ENCODE measurements around the gene TENM4.

TENM4 gene

DNA sequence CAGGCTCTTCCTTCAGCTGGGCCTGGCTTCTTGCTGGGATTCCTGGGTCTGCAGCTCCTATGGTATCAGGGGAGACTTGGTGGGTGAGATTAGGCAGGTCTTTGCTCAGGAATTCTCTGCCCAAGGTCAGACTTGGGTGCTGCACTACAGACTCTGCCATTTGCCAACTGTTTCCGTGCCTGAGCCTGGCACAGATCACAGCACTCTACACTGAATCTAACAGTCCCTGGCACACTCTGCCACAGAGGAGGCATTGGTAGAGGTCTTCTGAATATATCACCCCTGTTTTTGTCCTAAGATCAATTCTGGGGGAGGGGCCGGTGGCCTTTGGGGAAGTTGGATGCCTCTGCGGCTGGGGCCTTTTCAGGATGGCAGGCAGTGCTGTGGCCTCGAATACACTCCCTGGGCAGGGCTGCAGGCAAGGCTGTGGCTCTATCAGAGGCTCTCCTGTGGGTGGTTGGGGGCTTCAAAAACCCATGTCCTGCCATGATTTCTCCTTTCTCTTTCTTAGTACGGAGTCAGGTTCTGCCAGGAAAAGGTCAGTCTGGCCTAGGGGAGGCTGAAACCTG is 751.2 kb downstream of the TENM4 start:
- TF ChIP-seq, protein P1, sequence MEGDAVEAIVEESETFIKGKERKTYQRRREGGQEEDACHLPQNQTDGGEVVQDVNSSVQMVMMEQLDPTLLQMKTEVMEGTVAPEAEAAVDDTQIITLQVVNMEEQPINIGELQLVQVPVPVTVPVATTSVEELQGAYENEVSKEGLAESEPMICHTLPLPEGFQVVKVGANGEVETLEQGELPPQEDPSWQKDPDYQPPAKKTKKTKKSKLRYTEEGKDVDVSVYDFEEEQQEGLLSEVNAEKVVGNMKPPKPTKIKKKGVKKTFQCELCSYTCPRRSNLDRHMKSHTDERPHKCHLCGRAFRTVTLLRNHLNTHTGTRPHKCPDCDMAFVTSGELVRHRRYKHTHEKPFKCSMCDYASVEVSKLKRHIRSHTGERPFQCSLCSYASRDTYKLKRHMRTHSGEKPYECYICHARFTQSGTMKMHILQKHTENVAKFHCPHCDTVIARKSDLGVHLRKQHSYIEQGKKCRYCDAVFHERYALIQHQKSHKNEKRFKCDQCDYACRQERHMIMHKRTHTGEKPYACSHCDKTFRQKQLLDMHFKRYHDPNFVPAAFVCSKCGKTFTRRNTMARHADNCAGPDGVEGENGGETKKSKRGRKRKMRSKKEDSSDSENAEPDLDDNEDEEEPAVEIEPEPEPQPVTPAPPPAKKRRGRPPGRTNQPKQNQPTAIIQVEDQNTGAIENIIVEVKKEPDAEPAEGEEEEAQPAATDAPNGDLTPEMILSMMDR (IDR thresholded peaks at IDR 0.05; ENCODE audit: borderline replicate concordance, insufficient read depth, low read depth, low read length): no peak
- H3K4me3 ChIP-seq (ENCODE audit: low read depth, low read length): no peak overlapping the region

DNA sequence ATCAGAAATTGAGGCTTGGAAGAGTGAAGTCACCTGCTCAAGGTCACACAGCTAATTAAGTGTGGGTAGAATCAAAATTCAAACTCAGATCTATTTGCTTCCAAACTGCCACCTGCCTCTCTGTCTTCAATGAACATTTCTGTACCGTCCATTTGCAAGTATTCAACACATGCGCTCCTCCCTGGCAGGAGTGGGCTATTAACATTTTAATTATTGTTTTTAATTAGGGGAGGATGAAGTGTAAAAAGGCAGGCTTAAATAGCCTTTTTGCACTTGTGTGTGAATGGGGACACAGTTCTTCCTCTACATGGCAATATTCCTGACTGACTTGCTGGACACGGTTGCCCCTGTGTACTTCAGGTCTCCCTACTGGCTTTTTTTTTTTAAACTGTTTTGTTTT is 751.7 kb downstream of the TENM4 start:
- TF ChIP-seq, protein P1 (IDR thresholded peaks at IDR 0.05; ENCODE audit: borderline replicate concordance, insufficient read depth, low read depth, low read length): no peak
- no peak overlapping the region for H3K4me3 ChIP-seq (ENCODE audit: low read depth, low read length)

DNA sequence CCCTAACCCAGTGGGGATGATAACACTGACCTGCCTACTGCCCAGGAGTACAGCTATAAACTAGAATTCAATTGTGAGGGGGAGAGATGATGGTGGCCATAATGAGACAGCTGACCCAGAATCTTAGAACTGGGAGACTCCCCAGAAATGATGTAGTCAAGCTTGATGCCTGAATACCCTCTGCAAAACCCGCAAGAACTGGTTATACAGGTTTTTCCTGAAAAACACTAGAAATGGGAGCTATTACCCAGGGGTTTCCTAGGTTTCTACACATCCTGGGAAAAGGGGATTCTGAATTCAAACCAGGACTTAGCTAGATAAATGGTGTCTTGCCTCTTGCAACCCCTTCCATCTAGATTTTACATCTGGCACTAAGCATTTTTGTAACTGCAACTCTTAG is 752.4 kb downstream of the TENM4 start:
- TF ChIP-seq, protein P1 (IDR thresholded peaks at IDR 0.05; ENCODE audit: borderline replicate concordance, insufficient read depth, low read depth, low read length): no peak
- no peak overlapping the region for H3K4me3 ChIP-seq (ENCODE audit: low read depth, low read length)

DNA sequence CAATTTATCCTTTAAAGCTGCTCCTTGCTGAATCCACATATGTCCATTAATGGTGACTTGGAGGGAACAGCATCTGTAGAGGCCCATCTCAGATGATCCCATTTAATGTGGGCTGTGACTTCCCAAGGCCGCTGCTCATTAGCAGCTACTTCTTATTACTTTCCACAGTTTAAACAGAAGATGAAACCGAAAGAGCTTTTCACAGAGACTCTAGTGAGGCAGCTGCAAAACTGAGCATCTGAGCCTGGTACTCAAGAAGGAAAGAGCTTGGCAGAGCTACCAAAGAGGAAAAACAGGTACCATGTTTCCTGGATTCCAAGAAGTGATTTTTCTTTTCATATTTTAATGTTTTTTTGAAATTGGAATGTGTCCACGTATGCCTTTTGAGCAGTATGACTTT is 755.7 kb downstream of the TENM4 start:
- H3K4me3 ChIP-seq (ENCODE audit: low read depth, low read length): no peak overlapping the region
- TF ChIP-seq, protein P1 (IDR thresholded peaks at IDR 0.05; ENCODE audit: borderline replicate concordance, insufficient read depth, low read depth, low read length): no peak

DNA sequence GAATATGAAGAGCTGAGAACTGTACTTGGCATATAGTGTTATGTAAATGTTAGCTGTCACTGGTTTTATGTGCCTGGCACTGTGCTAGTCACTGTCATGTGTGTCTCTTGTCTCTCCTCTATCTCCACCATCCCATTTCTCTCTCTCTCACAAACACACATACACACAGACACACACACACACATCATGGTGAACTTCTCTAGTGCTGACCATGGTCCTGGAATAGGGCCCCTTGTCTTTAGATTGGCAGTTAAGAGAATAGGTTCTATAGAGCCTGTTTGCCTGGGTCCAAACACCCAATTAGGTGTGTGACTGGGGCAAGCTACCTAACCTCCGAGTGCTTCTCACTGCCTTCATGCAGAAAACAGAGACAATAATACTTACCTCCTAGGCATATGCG is 756.5 kb downstream of the TENM4 start:
- H3K4me3 ChIP-seq (ENCODE audit: low read depth, low read length): no peak overlapping the region
- TF ChIP-seq, protein P1 (IDR thresholded peaks at IDR 0.05; ENCODE audit: borderline replicate concordance, insufficient read depth, low read depth, low read length): no peak

DNA sequence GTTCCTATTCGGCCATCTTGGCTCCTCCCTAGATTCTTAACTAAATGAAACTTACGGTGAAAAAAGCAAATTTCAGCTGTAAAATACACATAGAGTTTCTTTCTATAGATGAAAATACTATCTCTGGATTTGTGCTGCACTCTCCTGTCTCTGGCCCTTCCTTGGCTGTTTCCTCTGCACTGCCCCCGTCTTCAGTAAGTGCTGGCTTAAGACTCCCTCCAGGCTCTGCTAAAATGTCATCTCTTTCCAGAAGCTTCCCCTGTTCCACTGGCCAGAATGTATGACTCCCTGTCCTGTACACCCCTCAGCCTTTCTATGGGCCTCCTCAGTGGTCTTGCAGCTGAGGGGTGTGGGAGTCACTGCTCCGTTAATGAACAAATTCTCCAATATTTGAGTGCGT is 757.1 kb downstream of the TENM4 start:
- TF ChIP-seq, protein P1 (IDR thresholded peaks at IDR 0.05; ENCODE audit: borderline replicate concordance, insufficient read depth, low read depth, low read length): no peak
- no peak overlapping the region for H3K4me3 ChIP-seq (ENCODE audit: low read depth, low read length)

DNA sequence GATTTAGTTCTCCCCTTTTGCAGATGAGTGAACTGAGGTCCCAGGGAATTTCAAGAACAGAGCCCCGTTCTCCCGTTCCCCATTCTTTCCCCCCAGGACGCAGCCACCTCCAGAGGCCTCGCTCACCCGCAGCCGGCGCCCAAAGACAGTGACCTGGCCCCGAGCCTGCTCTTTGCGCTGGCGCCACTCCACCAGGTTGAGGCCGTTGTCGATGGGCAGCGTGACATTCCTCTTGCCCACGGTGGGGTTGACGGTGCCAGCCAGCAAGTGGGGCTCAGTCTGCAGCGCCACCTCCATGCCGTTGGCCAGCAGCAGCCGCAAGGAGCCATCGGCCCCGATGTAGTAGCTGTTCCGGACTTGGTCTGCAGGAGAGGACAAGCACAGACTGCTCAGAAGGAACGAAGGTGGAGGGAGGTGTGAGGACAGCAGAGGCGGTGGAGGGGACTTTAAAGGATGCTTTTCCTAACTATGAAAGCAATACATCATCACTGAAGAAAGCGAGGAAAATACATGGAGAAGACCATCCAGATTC is 764.7 kb downstream of the TENM4 start:
- TF ChIP-seq, protein P1 (IDR thresholded peaks at IDR 0.05; ENCODE audit: borderline replicate concordance, insufficient read depth, low read depth, low read length): no peak
- H3K4me3 ChIP-seq (ENCODE audit: low read depth, low read length): no peak overlapping the region

Data from GM12875 (cell line).